Keratinocyte (primary cell): Measurements from ENCODE around the gene VPREB1.
"Not testable (repeated sequence)": the region's sequence is repeated elsewhere in the genome, so short reads cannot be mapped to it uniquely, and the experiment has no call there.

Experiments
- CTCF ChIP-seq, 3 experiments: IDR thresholded peaks in 1 of 3; conservative IDR thresholded peaks in 1 of 3; optimal IDR thresholded peaks in 1 of 3; 2 replicates in 2 of 3; 3 replicates in 1 of 3; pipeline versions ENCODE3 to v1.5.1; 2011; ENCODE audit warnings: low read length in 3 of 3, mild to moderate bottlenecking in 3 of 3, moderate library complexity in 2 of 3, control low read depth in 1 of 3, inconsistent platforms in 1 of 3; ENCODE audit not compliant: insufficient read depth in 2 of 3; ENCODE audit errors: extremely low read depth in 1 of 3
- EZH2 ChIP-seq: IDR thresholded peaks from one replicate; pipeline ENCODE4 v1.6.1; 2012; ENCODE audit warnings: inconsistent platforms, mild to moderate bottlenecking, low read length, moderate library complexity

- not testable (repeated sequence) for TF ChIP-seq EZH2; CTCF (optimal IDR thresholded peaks at IDR 0.05 in 1 of 3, IDR thresholded peaks at IDR 0.05 in 1 of 3, conservative IDR thresholded peaks at IDR 0.05 in 1 of 3; ENCODE audit: extremely low read depth in 1 of 3, insufficient read depth in 2 of 3, low read length in 3 of 3)
Measured at GRCh38 chr22:22260169-22260568, 15.6 kb downstream of the VPREB1 start.
